GM12892 (cell line): ENCODE results near the gene NFRKB.

Source experiments
- DNase-seq: peaks from one replicate; pipeline ENCODE4 v3.0.0; 2011; ENCODE audit not compliant: insufficient read length
- FAIRE-seq: peaks from 2 replicates; lab custom pipeline; 2011; peaks lifted over from hg19 to GRCh38; lab: Jason Lieb, UNC
- POLR2A ChIP-seq: IDR thresholded peaks from 2 replicates; pipeline ENCODE4 v1.6.1; 2011; ENCODE audit warnings: low read depth, low read length, control low read depth
- POLR2AphosphoS5 ChIP-seq: IDR thresholded peaks from 2 replicates; pipeline ENCODE4 v1.6.1; 2011; ENCODE audit warnings: low read depth, low read length, control low read depth
- TAF1 ChIP-seq: IDR thresholded peaks from 2 replicates; pipeline ENCODE4 v1.6.1; 2011; ENCODE audit warnings: low read depth, mild to moderate bottlenecking, control low read depth, low read length, borderline replicate concordance

NFRKB gene

GRCh38 chr11:129929721-129930120 lies 34.3 kb upstream of the NFRKB start:
- DNase-seq (no peak), FAIRE-seq (no peak)
- no peak for TF ChIP-seq TAF1
- TF ChIP-seq POLR2A: no peak
- no peak for TF ChIP-seq POLR2AphosphoS5

- FAIRE-seq (no peak), DNase-seq (no peak)
- no peak for TF ChIP-seq POLR2A
- TF ChIP-seq TAF1: no peak
- no peak for TF ChIP-seq POLR2AphosphoS5
Observed at GRCh38 chr11:129928923-129929692, 33.7 kb upstream of the NFRKB start.

- no peak for DNase-seq
- TF ChIP-seq POLR2AphosphoS5 (no peak), TAF1 (no peak), POLR2A (no peak)
- no peak for FAIRE-seq
Observed at GRCh38 chr11:129922674-129923073, 27.3 kb upstream of the NFRKB start.

- TF ChIP-seq TAF1 (no peak), POLR2AphosphoS5 (no peak), POLR2A (no peak)
- no peak for FAIRE-seq
- DNase-seq: no peak
Observed at GRCh38 chr11:129918361-129918760, 23.0 kb upstream of the NFRKB start.

GRCh38 chr11:129917231-129917630 lies 21.9 kb upstream of the NFRKB start:
- FAIRE-seq (no peak), DNase-seq (no peak)
- TF ChIP-seq TAF1: no peak

GRCh38 chr11:129911298-129911697 lies 15.9 kb upstream of the NFRKB start:
- DNase-seq (no peak), FAIRE-seq (no peak)
- no peak for TF ChIP-seq TAF1

GRCh38 chr11:129910360-129910759 lies 15.0 kb upstream of the NFRKB start:
- FAIRE-seq (no peak), DNase-seq (no peak)
- TF ChIP-seq POLR2AphosphoS5 (no peak), POLR2A (no peak), TAF1 (no peak)

- DNase-seq: no peak
- no peak for TF ChIP-seq POLR2A
- TF ChIP-seq POLR2AphosphoS5: no peak
- TF ChIP-seq TAF1: no peak
- no peak for FAIRE-seq
Observed at GRCh38 chr11:129905402-129905801, 10.0 kb upstream of the NFRKB start.

GRCh38 chr11:129896062-129896461 lies 684 bp upstream of the NFRKB start:
- DNase-seq: no peak
- TF ChIP-seq POLR2A: no peak
- no peak for FAIRE-seq

GRCh38 chr11:129894278-129895125 lies 876 bp downstream of the NFRKB start:
- DNase-seq (peak; percentile 16), FAIRE-seq (no peak)
- TF ChIP-seq TAF1 (no peak), POLR2A (no peak), POLR2AphosphoS5 (no peak)

- FAIRE-seq: no peak
- TF ChIP-seq POLR2A: no peak
- no peak for TF ChIP-seq POLR2AphosphoS5
- TF ChIP-seq TAF1: no peak
- DNase-seq: no peak
Observed at GRCh38 chr11:129888451-129888850, 6.9 kb downstream of the NFRKB start.

- DNase-seq: no peak
- no peak for FAIRE-seq
- no peak for TF ChIP-seq POLR2AphosphoS5
- no peak for TF ChIP-seq POLR2A
- no peak for TF ChIP-seq TAF1
Observed at GRCh38 chr11:129885381-129885780, 10.0 kb downstream of the NFRKB start.
